WERI-Rb-1 (cell line): ENCODE data around the gene ACSL4.

Experiments used
- DNase-seq: peaks from one replicate; pipeline ENCODE4 v3.0.0-alpha.2; 2020
- H3K27ac ChIP-seq: fragments of 250-450 bp; sonication (Bioruptor Pico); 2 replicates; pipeline ENCODE4 v1.5.1; 2020; ENCODE audit warnings: mild to moderate bottlenecking, moderate library complexity
- H3K27me3 ChIP-seq: fragments of 250-450 bp; sonication (Bioruptor Pico); 2 replicates; pipeline ENCODE4 v1.5.1; 2021; ENCODE audit warnings: mild to moderate bottlenecking, low read depth, moderate library complexity; ENCODE audit not compliant: insufficient read depth, severe bottlenecking
- H3K36me3 ChIP-seq: fragments of 250-450 bp; sonication (Bioruptor Pico); 2 replicates; pipeline ENCODE4 v1.5.1; 2020; ENCODE audit warnings: mild to moderate bottlenecking, moderate library complexity
- H3K4me3 ChIP-seq: 2 replicates; pipeline ENCODE4 v1.5.1; 2011; ENCODE audit warnings: low read depth, mild to moderate bottlenecking, control low read depth, low read length
- H3K9me3 ChIP-seq: fragments of 250-450 bp; sonication (Bioruptor Pico); 2 replicates; pipeline ENCODE4 v1.5.1; 2021; ENCODE audit warnings: mild to moderate bottlenecking, moderate library complexity; ENCODE audit not compliant: severe bottlenecking
- CTCF ChIP-seq: IDR thresholded peaks from 2 replicates; pipeline ENCODE4 v1.5.1; 2011; ENCODE audit warnings: low read depth, mild to moderate bottlenecking, control low read depth, inconsistent platforms, low read length

ACSL4 gene

DNA sequence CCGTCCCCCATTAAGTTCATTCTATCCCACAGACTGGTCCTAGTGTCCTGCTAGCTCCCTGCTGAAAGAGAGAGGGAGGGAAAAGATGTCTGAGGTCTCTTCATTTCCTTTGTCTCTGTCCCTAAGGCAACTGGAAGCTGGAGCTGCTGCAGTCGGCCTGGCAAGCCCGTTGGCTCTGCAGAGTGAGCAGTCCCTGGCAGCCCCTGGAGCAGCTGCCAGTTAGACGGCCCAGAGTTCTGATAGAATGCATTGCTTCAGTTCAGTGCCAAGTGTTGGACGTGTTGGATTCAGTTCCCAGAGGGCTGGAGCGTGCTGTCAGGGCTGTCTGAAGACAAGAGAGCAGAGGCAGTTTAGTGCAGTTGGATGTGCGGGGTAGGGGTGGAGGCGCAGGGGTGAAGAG is 109.1 kb downstream of the ACSL4 start:
- H3K36me3 ChIP-seq, result no peaks in the 10 kb centered on the region
- H3K4me3 ChIP-seq, result no peak overlapping the region
- no peak for TF ChIP-seq CTCF
- no peak for DNase-seq
- no peaks in the 10 kb centered on the region for H3K9me3 ChIP-seq
- no peak overlapping the region for H3K27ac ChIP-seq
- H3K27me3 ChIP-seq, result peaks cover 54% of the 10 kb centered on the region

DNA sequence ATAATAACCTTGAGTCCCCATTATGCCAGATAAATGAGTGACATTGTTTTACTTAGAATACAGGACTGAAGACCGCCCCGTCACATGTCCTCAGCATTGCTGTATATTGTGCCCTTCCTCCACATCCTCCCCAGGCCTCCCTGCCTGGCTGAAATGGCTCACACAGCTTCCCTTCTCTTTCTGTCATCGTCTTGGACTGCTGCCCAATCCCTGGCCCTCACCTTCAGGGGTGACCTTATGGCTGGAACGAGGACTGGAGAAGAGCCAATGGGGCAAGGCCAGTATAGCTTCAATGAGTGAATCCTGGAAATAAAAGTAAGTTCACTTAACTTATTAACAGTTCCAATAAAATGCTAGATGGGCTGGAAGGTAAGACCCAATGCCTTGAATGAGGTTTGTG is 110.8 kb downstream of the ACSL4 start:
- Histone ChIP-seq H3K4me3 (no peak overlapping the region), H3K9me3 (no peaks in the 10 kb centered on the region), H3K27me3 (peaks cover 40% of the 10 kb centered on the region), H3K27ac (no peak overlapping the region), H3K36me3 (no peaks in the 10 kb centered on the region)
- no peak for DNase-seq
- TF ChIP-seq CTCF, result no peak

DNA sequence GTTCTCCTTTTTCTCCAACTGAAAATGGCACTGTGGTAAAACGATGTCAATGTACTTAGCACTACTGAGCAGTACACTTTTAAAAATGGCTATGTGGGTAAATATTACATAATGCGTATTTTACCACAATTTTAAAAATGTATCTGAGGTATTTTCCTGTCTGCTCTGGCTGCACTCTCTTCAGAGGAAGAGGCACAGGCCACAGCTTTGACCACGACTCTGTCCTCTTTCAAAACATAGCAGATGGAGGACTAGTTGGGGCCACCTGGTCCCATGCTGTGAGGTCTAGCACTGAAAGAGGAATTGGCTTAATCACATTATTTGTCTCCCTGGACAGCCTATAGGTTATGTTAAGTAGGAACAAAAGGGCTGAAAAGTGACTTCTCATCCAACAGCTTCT is 113.3 kb downstream of the ACSL4 start:
- DNase-seq, result peak; percentile 17
- Histone ChIP-seq H3K4me3 (no peak overlapping the region), H3K27me3 (peaks cover 30% of the 10 kb centered on the region), H3K36me3 (no peaks in the 10 kb centered on the region), H3K27ac (no peak overlapping the region), H3K9me3 (no peaks in the 10 kb centered on the region)
- TF ChIP-seq CTCF, result no peak

DNA sequence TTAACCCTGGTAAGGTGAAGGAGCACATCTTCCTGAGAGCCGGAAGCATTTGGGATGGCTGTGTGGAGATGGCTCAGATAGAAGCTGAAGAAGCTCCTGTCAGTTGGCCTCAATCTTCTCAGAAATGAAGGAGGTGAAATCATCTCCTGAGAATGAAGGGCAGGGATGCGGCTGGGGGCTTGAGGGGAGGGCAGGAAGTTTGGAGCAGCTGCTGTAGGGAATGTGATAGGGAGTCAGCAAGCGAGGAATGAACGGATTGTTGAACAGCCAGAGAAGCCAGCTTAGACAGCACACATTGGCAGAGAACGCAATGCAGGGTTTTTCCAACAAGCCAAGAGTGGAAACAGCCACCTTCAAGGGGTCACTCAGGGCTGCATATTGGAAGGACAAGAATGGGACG is 118.1 kb downstream of the ACSL4 start:
- Histone ChIP-seq H3K4me3 (no peak overlapping the region), H3K27ac (no peak overlapping the region), H3K36me3 (no peaks in the 10 kb centered on the region), H3K27me3 (peaks cover 4% of the 10 kb centered on the region), H3K9me3 (no peaks in the 10 kb centered on the region)
- no peak for DNase-seq
- TF ChIP-seq CTCF, result no peak

- H3K27me3 ChIP-seq, result peaks cover 49% of the 10 kb centered on the region
- H3K27ac ChIP-seq, result no peak overlapping the region
- no peaks in the 10 kb centered on the region for H3K36me3 ChIP-seq
- no peaks in the 10 kb centered on the region for H3K9me3 ChIP-seq
- DNase-seq, result no peak
- TF ChIP-seq CTCF, result no peak
- no peak overlapping the region for H3K4me3 ChIP-seq
These were observed 131.6 kb downstream of the ACSL4 start for GRCh38 chrX:109601486-109601885.

DNA sequence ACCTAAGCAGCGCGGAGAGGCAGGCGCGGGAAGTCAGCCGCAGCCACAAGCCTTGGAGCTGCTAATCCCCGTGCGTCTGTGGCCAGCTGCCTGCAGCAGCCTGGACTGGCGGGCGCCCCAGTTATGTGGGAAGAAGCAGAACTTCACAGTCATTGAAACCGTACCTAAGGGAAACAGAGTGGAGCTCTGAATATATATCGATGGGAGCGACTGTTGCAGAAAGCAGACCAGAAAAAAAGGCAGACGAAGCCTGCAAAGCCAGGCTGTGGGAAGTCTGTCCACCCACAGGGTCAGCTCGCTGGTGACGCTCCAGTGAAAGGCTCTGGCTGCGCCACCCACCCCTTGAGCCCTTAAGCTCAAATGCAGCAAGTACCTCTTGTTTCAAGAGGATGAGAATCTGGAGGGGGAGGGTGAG is 132.8 kb downstream of the ACSL4 start:
- peak; percentile 46 for DNase-seq
- no peaks in the 10 kb centered on the region for H3K36me3 ChIP-seq
- no peak for TF ChIP-seq CTCF
- peak overlapping the region; percentile 1; the same call in 1 of the 2 replicates for H3K4me3 ChIP-seq
- no peaks in the 10 kb centered on the region for H3K9me3 ChIP-seq
- H3K27me3 ChIP-seq, result peaks cover 54% of the 10 kb centered on the region
- no peak overlapping the region for H3K27ac ChIP-seq
